ENCODE results near the gene SH3RF3.
"Not testable (repeated sequence)": the region's sequence is repeated elsewhere in the genome, so short reads cannot be mapped to it uniquely, and the experiment has no call there.

Gene SH3RF3

GRCh38 chr2:109128616-109129355 is at the start of gene SH3RF3:
Gene SH3RF3, plus strand, starts transcription at chr2:109129205.
- DNase-seq (ENCODE audit: low read depth): no peak

GRCh38 chr2:109079590-109079989 is 49.4 kb upstream of the SH3RF3 start:
- no peak for DNase-seq (ENCODE audit: low read depth)

GRCh38 chr2:109080109-109080508 is 48.9 kb upstream of the SH3RF3 start:
- no peak for DNase-seq (ENCODE audit: low read depth)

- DNase-seq (ENCODE audit: low read depth): no peak
These were observed 48.2 kb upstream of the SH3RF3 start for GRCh38 chr2:109080757-109081156.

GRCh38 chr2:109081374-109081773 is 47.6 kb upstream of the SH3RF3 start:
- no peak for DNase-seq (ENCODE audit: low read depth)

GRCh38 chr2:109083771-109084170 is 45.2 kb upstream of the SH3RF3 start:
- no peak for DNase-seq (ENCODE audit: low read depth)

- no peak for DNase-seq (ENCODE audit: low read depth)
These were observed 44.7 kb upstream of the SH3RF3 start for GRCh38 chr2:109084341-109084740.

- no peak for DNase-seq (ENCODE audit: low read depth)
These were observed 42.9 kb upstream of the SH3RF3 start for GRCh38 chr2:109085912-109086742.

- DNase-seq (ENCODE audit: low read depth): no peak
These were observed 42.3 kb upstream of the SH3RF3 start for GRCh38 chr2:109086743-109087020.

GRCh38 chr2:109087055-109087663 is 41.8 kb upstream of the SH3RF3 start:
- no peak for DNase-seq (ENCODE audit: low read depth)

- no peak for DNase-seq (ENCODE audit: low read depth)
These were observed 39.3 kb upstream of the SH3RF3 start for GRCh38 chr2:109089602-109090300.

- no peak for DNase-seq (ENCODE audit: low read depth)
These were observed 37.5 kb upstream of the SH3RF3 start for GRCh38 chr2:109091526-109091925.

GRCh38 chr2:109094144-109094543 is 34.9 kb upstream of the SH3RF3 start:
- DNase-seq (ENCODE audit: low read depth): no peak

GRCh38 chr2:109098251-109098920 is 30.6 kb upstream of the SH3RF3 start:
- no peak for DNase-seq (ENCODE audit: low read depth)

- no peak for DNase-seq (ENCODE audit: low read depth)
These were observed 30.1 kb upstream of the SH3RF3 start for GRCh38 chr2:109098921-109099273.

- no peak for DNase-seq (ENCODE audit: low read depth)
These were observed 26.3 kb upstream of the SH3RF3 start for GRCh38 chr2:109102588-109103233.

GRCh38 chr2:109105113-109105512 is 23.9 kb upstream of the SH3RF3 start:
- DNase-seq (ENCODE audit: low read depth): no peak

- DNase-seq (ENCODE audit: low read depth): no peak
These were observed 20.3 kb upstream of the SH3RF3 start for GRCh38 chr2:109108740-109109139.

GRCh38 chr2:109109342-109109741 is 19.7 kb upstream of the SH3RF3 start:
- no peak for DNase-seq (ENCODE audit: low read depth)

- DNase-seq (ENCODE audit: low read depth): no peak
These were observed 18.8 kb upstream of the SH3RF3 start for GRCh38 chr2:109110170-109110569.

- not testable (repeated sequence) for DNase-seq (ENCODE audit: low read depth)
These were observed 11.8 kb upstream of the SH3RF3 start for GRCh38 chr2:109117181-109117580.

- no peak for DNase-seq (ENCODE audit: low read depth)
These were observed 11.2 kb upstream of the SH3RF3 start for GRCh38 chr2:109117780-109118179.
